ENCODE results near the gene COPB2.
A peak's percentile ranks its signal among the peaks of the same experiment; 100 is the strongest.
"Not testable (repeated sequence)": the region's sequence is repeated elsewhere in the genome, so short reads cannot be mapped to it uniquely, and the experiment has no call there.

COPB2 gene

DNA sequence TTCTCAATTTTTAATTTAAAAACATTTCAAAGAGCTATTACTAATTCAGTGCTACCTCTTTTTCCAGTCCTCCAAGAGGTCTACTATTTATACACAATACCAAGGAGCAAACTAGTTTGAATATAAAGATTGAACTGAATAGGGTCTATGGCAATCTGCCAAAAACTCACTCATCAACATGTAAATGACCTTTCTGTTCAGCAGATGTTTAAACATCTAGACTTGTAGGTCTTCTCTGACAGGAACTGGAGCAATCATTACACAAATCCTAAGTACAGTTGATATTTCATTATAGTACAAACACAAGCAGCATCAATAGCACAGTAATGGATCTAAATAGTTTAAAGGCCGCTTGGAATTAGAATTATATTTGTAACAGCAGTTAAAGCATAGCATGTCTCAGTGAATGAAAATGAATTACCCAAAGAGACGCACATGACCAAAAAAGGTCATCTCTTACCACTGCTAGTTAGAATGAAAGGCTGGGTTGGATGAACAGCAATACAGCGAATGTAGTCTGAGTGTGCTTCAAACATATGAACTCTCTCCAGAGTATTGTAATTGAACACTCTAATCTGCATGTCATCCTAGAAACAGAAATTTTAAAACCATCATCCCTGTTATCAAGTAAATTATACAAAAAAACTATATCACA, 10.7 kb downstream of the COPB2 start:
- no peak for DNase-seq

DNA sequence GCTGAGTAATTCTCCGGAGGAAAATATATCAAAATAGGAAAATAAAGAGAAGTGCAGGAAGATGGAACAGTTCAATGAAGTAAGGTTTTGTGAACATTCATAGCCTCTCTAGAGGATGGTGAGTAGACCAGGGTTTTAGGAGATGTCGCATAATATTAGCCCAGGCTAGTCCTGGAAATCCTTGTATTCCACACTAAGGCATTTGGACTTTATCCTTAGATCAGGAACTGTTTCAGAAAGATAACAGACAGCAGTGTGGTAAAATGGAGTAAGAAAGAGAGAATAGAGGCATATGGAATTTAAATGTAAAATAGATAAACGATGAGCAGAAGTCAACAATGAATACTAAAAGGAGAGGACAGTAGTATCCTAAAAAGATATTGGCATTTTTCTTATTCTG, 12.1 kb downstream of the COPB2 start:
- DNase-seq, result no peak

DNA sequence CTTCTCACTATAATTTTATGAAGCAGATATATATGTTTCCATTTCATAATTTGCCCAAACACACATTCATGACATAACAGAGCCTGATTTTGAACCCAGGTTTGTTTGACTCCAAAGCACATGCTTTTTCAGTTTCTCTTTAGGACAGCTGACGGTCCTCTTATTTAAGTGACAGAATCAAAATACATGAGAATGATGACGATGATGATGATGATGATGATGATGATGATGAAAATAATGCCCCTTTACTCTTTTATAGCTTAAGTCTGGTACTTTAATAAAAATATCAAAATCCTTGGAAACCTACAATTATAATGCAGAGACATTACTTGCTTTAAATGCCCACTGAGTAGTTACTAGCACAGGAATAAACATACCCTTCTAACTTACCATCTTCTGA, 15.3 kb downstream of the COPB2 start:
- DNase-seq, result no peak

DNA sequence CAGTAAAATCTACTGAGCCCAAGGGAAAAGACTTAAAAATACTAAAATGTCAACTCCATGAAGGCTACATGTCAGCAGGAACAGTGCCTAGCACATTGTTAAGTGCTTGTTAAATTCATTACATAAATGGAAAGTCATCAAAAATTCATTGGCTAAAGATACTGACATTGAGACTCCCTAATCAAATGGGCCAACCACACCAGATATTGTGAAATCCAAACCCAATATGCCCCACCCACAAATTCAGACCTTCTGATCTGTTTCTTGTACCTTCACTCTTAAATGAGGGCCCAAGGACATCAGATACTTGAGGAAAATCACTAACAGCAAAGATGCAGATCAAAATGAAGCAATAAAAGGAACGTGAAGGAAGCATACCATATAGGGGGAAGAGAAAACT, 24.9 kb downstream of the COPB2 start:
- no peak for DNase-seq

DNA sequence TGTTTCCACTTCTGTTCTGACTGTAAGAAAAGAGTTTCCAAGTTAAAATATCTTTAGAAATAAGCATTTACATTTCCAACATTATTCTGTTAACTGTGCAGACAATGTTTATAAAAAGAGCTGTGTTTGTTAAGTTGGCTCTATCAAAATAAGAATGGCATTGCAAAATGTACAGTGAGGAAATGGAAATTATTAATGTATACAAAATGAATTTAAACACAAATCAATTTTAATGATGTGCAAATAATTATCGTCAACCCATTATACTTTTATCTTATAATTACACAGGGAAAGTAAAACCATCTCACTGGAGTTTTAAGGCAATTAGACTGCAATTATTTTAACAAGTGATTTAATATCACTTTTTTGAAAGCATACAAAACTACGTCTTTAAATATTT, 28.2 kb downstream of the COPB2 start:
- no peak for DNase-seq

DNA sequence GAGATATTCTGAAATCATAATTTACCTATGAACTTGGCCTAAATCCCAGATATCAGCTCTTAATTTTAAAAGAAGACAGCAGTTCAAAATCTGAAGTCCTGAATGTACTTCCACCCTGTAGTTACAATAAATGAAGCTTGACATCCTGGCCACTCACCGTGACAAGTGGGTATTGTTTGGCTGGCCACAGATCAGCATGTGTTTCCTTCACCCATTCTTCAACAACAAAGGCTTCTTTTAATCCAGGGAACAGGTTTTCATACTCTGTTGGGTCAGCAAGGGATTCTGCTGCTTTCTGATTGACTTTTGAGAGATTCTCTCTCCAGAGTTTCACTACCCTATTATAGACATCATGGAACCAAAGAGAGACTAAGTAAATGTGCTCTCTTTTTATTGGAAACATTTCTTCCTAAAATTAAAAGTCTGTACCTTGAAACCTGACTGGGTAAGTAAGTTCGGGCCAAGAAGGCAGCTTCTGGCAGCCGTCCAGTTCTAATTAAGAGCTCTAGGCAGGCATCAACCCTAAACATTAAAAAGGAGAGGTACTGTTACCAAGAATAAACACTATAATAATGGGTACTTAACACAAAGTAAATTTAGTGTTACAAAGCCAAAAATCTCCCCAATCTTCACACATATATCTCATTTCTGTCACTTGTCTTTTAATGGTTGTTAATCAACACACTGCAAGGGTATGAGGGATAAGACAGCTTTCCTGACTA, 30.4 kb downstream of the COPB2 start:
- no peak for DNase-seq

DNA sequence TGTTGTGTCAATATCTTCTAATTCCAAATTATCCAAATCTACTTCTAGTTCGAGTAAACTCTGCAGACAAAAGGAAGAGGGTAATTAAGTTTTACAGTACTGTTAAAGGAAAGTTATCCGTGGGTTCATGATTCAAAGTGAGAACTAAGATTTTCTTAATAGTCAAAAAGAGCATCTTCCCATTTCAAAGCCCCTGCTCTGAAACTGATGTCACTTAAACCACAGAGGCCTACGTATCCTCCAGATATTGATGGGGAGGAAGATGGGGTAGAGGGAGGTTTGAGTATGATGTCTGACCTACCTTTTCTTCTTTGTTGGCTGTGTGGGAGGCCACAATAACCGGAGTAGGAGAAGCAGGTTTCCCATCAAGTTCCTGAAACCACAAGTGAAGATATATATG, 31.5 kb downstream of the COPB2 start:
- no peak for DNase-seq

DNA sequence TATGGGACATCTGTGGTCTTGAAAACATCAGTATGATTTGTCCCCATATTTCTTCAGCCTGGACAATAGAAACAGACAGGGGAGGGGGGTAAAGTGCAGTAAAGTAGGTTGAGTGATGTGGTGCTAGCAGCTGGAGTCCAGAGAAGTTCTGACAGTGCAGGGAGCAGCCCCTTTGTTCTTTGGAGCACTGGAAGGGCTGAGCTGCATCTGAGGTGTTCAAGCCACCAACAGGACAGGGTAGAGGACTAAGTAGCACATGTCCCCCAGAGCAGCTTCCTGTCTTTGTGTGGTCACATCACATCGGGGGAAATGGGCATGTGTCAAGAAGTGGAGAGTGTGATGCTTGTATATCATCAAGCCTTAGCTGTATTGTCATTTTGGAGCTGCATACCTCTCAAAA, 33.6 kb downstream of the COPB2 start:
- DNase-seq, result no peak

DNA sequence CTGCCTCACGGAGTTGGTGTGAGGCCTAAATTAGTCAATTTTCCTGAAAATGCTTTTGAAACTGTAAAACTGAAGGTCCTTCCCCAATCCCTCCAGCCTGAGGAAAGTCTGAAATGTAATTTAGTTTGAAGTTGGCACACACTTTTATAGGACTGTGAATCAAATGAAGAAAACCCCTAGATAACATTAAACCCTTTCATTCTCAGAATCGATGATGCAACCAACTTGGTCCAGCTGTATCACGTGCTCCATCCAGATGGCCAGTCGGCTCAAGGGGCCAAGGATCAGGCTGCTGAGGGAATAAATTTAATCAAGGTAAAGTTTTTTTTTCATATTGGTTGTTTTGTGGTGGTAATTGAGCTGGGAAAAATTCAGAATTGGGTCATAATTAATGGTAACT, 34.0 kb downstream of the COPB2 start:
- peak; percentile 34 for DNase-seq

DNA sequence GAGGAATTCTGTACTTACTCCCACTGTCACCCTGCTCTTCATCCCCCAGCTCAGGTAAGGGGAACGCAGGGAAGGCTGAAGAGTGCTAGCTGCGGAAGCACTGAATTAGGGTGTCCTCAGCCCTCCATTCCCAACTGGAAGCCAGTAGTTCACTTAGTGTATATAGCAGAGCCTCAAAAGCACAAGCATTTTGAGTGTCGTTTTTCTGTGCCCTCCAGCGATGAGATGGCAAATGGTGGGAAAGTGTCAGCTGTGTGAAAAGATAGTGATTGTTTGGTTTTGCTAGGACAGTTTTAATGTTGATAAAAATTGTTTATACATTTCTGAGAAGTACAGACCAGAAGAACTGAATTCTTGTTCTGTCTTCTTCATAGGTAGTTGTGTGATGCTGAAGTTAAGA, 34.8 kb downstream of the COPB2 start:
- DNase-seq, result no peak

DNA sequence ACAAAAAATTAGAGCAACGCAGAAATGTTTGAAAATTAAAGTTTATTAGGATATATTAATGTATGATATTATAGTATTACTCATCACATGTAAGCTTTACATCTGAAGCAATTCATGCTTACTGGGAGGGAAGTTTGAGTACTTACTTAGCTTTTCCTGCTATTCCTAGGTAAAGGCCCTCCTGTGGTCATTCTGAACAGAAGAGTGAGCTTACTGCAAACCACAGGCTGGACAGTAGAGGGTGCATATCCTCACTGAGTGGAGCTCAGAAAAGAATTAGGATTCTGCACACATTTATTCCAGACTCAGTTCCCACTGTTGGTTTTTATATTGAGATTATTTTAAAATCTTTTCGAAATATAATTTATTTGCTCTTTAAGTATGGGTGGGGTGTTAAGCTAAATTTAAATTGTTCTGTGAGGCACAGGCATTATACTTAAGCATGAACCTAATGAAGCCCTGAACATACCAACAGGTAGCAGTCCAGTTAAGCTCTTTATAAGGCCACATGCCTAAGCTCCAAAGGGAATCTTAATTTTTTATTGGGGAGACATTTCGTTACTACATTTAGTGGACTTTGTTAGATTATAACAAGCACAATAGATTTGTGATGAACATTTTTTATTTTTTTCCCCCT, 35.4 kb downstream of the COPB2 start:
- DNase-seq, result peak; percentile 76

DNA sequence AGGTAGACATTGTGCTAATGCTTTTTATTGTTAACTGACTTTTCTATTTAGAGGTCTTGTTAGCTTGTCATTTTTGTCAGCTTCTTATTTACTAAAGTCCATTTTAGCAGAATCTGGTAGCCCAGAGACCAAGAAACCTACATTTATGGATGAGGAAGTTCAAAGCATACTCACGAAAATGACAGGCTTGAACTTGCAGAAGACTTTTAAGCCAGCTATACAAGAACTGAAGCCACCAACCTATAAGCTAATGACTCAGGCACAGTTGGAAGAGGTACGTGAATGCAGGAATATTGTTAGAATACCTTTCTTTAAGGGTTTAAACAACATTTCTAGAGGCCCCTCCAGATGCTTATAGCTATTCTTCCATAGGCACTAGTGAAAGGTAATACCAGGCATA, 42.7 kb downstream of the COPB2 start:
- no peak for DNase-seq

DNA sequence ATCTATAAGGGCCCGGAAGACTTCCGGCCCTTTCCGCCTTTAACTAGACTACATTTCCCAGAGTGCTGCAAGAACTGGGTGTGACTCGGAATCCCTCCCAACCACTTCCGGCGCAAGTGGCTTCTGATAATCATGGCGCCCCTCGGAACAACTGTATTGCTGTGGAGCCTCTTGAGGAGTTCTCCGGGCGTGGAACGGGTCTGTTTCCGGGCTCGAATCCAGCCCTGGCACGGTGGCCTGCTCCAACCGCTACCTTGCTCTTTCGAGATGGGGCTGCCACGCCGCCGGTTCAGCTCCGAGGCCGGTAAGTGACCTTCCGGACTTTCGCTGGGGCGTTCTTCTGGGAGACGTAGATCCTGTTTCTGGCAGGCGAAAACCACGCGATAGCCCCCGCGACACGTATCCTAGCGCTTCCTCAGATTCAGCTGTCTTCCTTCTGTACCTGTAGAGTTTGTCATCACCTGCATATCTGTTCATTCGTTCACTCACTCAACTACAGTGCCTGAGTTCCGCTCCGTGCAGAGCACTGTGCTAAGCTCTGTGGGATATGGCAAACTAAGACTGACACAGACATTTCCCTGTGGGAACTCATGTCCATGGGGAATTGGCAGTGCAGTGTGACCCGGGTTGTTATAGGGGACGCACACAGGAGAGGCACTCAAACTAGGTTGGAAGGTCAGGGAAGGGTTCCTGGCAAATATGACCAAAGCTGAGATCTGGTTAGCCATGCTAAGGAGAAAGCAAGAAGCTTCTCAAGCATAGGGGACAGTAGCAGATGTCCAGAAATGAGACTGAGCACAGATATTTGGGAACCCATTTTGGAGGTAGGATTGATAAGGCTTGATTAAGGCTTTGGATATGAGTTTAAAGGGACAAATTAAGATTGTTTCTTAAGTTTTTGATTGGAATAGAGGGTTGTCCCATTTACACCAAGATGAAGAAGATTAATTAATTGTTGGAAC, 45.3 kb downstream of the COPB2 start, which contains the start of gene MRPS22:
Gene MRPS22 (plus strand): TSS at position 126 of the 962 bp plus-strand sequence. CDS start 7 bp downstream, at position 133.
- DNase-seq, result peak; percentile 93

DNA sequence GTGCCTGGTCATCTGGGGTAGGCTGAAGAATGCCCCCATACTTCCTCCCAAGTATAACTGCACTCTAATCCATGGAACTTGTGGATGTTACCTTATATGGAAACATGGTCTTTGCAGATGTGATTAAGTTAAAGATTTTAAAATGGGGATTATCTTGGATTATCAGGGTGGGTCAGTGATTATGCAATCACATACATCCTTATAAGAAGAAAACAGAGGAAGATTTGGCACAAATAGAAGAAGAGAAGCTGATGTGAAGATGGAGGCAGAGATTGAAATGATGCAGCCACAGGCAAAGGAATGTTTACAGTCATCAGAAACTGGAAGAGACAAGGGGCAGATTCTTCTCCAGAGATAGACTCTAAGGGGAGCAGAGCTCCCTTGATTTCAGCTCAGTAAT, 47.4 kb downstream of the COPB2 start:
- DNase-seq, result no peak

DNA sequence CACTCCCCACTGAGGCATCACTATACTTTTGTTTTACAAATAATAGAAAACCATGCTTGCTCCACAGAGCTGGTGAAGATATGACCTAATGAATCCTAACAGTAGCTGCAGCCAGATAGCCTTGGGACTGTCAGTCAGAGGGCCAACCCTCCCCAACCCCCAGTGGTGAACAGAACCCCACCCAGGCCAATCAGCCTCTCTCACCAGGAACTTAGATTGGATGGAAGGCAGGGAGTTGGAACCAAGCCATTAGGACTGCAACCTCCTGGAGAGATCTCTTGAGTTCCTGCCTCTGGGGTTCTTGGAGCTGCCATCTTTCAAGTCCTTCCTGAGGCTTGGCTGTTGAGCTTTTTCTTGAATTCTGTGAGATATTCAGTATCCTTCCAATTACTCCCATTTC, 48.7 kb downstream of the COPB2 start:
- peak; percentile 60 for DNase-seq

DNA sequence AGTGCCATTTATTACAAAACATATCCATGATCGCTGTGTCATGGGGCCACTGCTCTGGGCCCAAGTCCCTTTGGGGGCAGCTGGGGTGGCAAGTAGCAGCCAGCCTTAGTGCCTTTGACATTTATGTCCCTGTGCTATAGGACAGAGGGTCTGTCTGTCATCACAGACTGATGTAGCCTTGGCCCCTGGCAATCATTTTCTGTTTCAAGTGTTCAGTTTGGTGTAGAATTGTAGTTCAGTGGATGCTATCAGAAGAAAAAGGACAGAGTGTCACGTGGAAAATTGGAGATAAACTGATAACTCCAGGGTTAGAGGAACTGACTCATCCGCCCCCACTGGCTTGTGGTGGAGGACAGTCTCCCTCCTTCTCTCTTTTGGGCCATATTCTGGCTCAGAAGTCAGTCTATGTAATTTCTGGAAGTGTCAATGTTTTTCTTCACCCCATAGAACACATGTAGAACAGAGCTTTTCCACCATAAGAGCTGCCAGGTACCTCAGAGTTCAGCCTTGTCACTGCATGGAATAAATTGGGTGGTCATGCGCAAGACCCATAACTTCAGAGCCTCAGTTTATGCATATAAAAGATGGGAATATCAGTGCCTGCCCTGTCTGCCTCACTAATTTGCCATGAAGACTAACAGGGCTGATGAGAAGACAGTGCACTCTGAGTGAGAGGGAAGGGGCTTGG, 50.1 kb downstream of the COPB2 start:
- DNase-seq, result peak; percentile 91

DNA sequence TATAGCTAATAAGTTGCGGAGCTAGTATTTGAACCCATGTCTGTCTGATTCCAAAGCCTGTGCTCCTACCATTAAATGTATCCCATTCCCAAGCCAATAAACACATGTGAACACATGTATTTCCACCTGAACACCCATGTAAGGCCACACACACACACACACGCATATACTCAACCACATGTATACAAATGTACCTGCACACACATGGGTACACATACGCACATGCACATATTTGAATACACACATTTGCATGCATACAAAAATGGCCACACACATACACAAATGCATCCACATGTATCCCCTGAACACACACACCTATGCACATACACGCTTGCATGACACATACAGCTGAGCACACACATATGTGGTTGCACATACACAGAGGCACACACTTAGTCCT, 51.0 kb downstream of the COPB2 start:
- no peak for DNase-seq

DNA sequence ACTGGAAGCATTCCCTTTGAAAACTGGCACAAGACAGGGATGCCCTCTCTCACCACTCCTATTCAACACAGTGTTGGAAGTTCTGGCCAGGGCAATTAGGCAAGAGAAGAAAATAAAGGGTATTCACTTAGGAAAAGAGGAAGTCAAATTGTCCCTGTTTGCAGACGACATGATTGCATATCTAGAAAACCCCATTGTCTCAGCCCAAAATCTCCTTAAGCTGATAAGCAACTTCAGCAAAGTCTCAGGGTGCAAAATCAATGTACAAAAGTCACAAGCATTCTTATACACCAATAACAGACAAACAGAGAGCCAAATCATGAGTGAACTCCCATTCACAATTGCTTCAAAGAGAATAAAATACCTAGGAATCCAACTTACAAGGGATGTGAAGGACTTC, 54.8 kb downstream of the COPB2 start:
- DNase-seq, result not testable (repeated sequence)

DNA sequence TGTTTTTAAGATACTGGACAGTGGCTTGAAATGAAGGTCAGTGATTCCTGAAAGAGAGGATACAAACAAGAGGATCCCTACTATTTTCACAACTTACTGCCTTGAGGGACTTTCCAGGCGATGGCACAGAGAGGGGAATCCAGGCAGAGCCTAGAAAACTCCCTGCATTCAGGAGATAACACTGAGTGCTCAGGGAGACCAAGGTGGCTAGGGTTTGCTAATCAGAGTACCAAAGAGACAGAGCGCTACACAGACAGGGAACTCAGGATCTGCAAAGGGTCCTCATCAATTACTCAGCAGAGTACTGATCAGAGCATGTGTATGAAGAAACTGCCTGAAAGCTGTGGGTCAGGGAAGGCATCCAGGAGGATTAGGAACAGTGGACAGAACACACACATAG, 57.4 kb downstream of the COPB2 start:
- DNase-seq, result no peak

DNA sequence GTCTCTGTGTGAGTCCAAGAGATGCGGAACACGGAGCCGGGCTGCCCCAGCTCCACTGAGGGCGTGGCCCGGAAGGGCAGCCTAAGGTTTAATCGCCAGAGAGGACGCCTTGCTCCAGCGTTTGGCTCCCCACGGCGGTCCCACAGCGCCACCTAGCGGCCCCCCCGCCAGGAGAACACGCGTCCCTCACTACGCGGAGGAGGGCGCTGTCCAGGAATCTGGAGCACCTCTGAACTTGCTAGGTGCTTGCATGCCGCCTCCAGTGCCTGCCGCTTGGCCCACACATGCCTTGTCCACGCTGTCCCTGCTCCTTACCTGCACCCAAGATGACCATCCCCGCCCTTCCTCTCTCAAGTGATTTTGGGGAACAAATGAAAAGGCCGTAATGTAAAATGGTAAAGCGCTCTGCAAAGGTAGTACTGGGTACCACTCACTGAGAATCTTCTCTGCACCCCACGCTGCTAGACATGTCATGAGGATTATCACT, 60.0 kb downstream of the COPB2 start:
- DNase-seq, result peak; percentile 96

DNA sequence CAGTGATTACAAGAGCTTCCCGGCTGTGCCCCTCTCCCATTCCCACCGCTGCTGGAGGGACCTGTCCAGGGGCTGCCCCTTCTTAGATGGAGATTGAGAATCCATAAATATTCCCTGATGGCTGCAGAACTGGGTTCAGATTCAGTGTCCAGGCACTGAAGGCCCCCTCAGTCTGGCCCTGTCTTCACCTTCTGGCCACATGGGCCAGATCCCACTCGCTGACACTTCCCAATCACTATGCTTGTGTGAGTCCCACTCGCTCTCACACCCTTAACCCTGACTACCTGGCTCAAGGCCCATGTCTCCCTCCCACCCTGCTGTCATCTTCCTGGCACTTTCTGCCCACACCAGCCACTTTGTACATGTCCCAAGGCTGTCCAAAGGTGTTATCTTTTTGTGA, 61.1 kb downstream of the COPB2 start:
- DNase-seq, result no peak

DNA sequence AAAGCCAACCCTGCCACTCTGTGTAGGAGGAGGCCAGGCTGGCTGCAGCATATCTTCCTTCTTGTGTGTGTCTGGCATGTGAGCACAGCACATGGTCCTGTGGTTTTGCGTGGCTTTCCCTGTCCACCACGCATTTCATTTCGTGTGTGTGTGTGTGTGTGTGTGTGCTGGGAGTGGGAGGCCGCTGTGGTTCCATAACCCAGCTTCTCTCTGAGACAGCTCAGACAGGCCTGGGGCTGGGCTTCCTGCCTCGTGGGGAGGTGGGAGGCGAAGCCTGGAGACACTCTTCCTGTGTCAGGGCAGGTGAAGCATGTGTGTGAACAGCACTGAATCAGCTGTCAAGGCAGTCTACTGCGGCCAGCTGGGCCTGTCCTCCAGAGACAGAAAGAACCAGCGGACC, 61.6 kb downstream of the COPB2 start:
- no peak for DNase-seq
